OCI-LY7 (cell line): ENCODE measurements around the gene MACROD2. TPM values are rescaled to one million over a fixed set of nuclear protein-coding genes. Genes with fewer than 3 reads are reported as not detected.

Experiments
- BruUV-seq: library from RNA; stranded (reverse); fragments of 400-500 nt; replicated peaks from 2 replicates; lab custom pipeline; 2021; lab: Mats Ljungman, UMichigan
- CTCF ChIA-PET: fragments of 300-600 bp; sonication (Branson Sonifier 250); formaldehyde crosslinking; loops from one replicate; lab custom pipeline; 2022; ENCODE audit warnings: antibody characterized with exemption; ENCODE audit not compliant: unreplicated experiment; lab: Charles Lee
- POLR2A ChIA-PET: fragments of 300-600 bp; sonication (Branson Sonifier 250); formaldehyde crosslinking; loops from one replicate; lab custom pipeline; 2022; ENCODE audit warnings: antibody characterized with exemption; lab: Charles Lee
- DNase-seq: peaks from one replicate; pipeline ENCODE4 v3.0.0-alpha.2; 2015; ENCODE audit warnings: low spot score
- H2AFZ ChIP-seq: fragments of 200-600 bp; sonication (generic), shearing (Covaris generic); 2 replicates; pipeline ENCODE4 v1.6.1; 2014; ENCODE audit warnings: mild to moderate bottlenecking, antibody characterized with exemption, low read length, moderate library complexity
- H3K27ac ChIP-seq: fragments of 200-600 bp; sonication (generic); 2 replicates; pipeline ENCODE4 v1.5.1; 2014; ENCODE audit warnings: mixed run types, low read depth, mild to moderate bottlenecking, moderate library complexity, low read length, inconsistent platforms; ENCODE audit not compliant: poor library complexity, severe bottlenecking
- H3K36me3 ChIP-seq: fragments of 200-600 bp; sonication (generic); 2 replicates; pipeline ENCODE4 v1.6.1; 2014; ENCODE audit warnings: mild to moderate bottlenecking, antibody characterized with exemption, low read length, moderate library complexity, mixed read lengths; ENCODE audit not compliant: insufficient read depth
- H3K4me1 ChIP-seq: fragments of 200-600 bp; sonication (generic); 2 replicates; pipeline ENCODE4 v1.5.1; 2014; ENCODE audit warnings: mild to moderate bottlenecking, low read length; ENCODE audit not compliant: insufficient read depth, poor library complexity, severe bottlenecking
- H3K4me2 ChIP-seq: fragments of 200-600 bp; sonication (generic); 2 replicates; pipeline ENCODE4 v1.6.1; 2014; ENCODE audit warnings: mild to moderate bottlenecking, low read length
- H3K4me3 ChIP-seq: fragments of 200-600 bp; sonication (generic); 2 replicates; pipeline ENCODE4 v1.5.1; 2014; ENCODE audit warnings: mild to moderate bottlenecking, low read depth, low read length; ENCODE audit not compliant: poor library complexity, severe bottlenecking
- H3K79me2 ChIP-seq: fragments of 200-600 bp; sonication (generic); 2 replicates; pipeline ENCODE4 v1.6.1; 2016; ENCODE audit warnings: low read depth, mild to moderate bottlenecking, low read length, moderate library complexity, mixed read lengths; ENCODE audit not compliant: insufficient read depth
- H3K9me2 ChIP-seq: fragments of 200-600 bp; sonication (generic); 2 replicates; pipeline ENCODE4 v1.6.1; 2016; ENCODE audit warnings: mild to moderate bottlenecking, low read length, mixed read lengths; ENCODE audit not compliant: insufficient read depth
- H3K9me3 ChIP-seq: fragments of 200-600 bp; sonication (generic); 2 replicates; pipeline ENCODE4 v1.6.1; 2014; ENCODE audit warnings: mild to moderate bottlenecking, mixed run types, low read length, mixed read lengths
- H4K20me1 ChIP-seq: fragments of 200-600 bp; sonication (generic); 2 replicates; pipeline ENCODE4 v1.6.1; 2014; ENCODE audit warnings: mild to moderate bottlenecking, antibody characterized with exemption, low read length, moderate library complexity, mixed read lengths; ENCODE audit not compliant: insufficient read depth
- EZH2phosphoT487 ChIP-seq: fragments of 200-600 bp; sonication (generic); IDR thresholded peaks from 2 replicates; pipeline ENCODE4 v1.6.1; 2018; ENCODE audit warnings: low read depth, borderline replicate concordance, mild to moderate bottlenecking, mixed run types, antibody characterized with exemption, low read length, moderate library complexity, mixed read lengths
- intact Hi-C: fragments of 100-400 bp; cut with micrococcal nuclease; formaldehyde crosslinking; loops from one replicate; pipeline ENCODE4 v1.10.0; 2022; ENCODE audit not compliant: unreplicated experiment
- total RNA-seq, 2 experiments: library from RNA; depleted of rRNA in 1 of 2; stranded (reverse); fragments of >200 nt in 1 of 2; shearing (Covaris generic) in 1 of 2; gene quantifications; 2 replicates each; pipeline ENCODE4 v1.2.3, GENCODE V29; 2014 to 2022
- TF ChIP-seq, protein P1 (sequence below): fragments of 200-600 bp; sonication (generic); conservative IDR thresholded peaks from 2 replicates; pipeline ENCODE4 v1.5.1; 2014; ENCODE audit warnings: mild to moderate bottlenecking, antibody characterized with exemption, low read length, moderate library complexity, mixed read lengths

MACROD2 gene
- total RNA-seq, 2 experiments from 2014 or later = 0.09 to 4.5 TPM

DNA sequence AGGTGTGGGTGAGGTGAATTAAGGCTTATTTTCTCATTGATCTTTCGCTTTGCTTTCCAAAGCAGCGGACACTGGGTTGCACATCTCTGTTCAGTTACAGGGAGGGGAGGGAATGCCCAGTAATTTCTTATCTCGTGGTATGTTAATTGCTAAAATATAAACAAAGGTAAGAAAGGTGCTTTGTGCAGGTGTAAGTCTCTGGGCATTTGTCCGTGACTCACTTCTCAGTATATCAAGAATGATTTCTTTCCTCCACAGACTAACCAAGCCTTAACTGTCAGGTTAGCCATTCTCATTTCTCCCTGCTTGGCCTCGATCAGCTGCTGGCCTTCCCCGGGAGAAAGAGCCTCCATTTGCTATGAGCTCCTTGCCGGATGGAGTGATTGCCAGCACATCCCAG lies 1715.9 kb downstream of the MACROD2 start:
- H3K36me3 ChIP-seq = no peaks in the 10 kb centered on the region
- TF ChIP-seq EZH2phosphoT487 = no peak
- TF ChIP-seq, protein P1, sequence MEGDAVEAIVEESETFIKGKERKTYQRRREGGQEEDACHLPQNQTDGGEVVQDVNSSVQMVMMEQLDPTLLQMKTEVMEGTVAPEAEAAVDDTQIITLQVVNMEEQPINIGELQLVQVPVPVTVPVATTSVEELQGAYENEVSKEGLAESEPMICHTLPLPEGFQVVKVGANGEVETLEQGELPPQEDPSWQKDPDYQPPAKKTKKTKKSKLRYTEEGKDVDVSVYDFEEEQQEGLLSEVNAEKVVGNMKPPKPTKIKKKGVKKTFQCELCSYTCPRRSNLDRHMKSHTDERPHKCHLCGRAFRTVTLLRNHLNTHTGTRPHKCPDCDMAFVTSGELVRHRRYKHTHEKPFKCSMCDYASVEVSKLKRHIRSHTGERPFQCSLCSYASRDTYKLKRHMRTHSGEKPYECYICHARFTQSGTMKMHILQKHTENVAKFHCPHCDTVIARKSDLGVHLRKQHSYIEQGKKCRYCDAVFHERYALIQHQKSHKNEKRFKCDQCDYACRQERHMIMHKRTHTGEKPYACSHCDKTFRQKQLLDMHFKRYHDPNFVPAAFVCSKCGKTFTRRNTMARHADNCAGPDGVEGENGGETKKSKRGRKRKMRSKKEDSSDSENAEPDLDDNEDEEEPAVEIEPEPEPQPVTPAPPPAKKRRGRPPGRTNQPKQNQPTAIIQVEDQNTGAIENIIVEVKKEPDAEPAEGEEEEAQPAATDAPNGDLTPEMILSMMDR = no peak
- no TSS peak for BruUV-seq
- H3K9me3 ChIP-seq = no peaks in the 10 kb centered on the region
- DNase-seq = no peak
- no peaks in the 10 kb centered on the region for H3K9me2 ChIP-seq
- H3K27ac ChIP-seq = no peak overlapping the region
- intact Hi-C loops = loop anchor here (10.0 kb wide), 1 partner anchor 184 kb away; no protein-coding TSS in a partner anchor
- H3K4me3 ChIP-seq = no peak overlapping the region
- ChIA-PET CTCF (no interaction called here), POLR2A (interaction anchor here (1.3 kb wide), 2 partner anchors 97 to 765 kb away, joined by 3 to 5 read pairs; no protein-coding TSS in a partner anchor)
- H3K4me2 ChIP-seq = no peak overlapping the region
- H2AFZ ChIP-seq = no peak overlapping the region
- no peaks in the 10 kb centered on the region for H4K20me1 ChIP-seq
- no peaks in the 10 kb centered on the region for H3K79me2 ChIP-seq
- H3K4me1 ChIP-seq = no peaks in the 10 kb centered on the region

DNA sequence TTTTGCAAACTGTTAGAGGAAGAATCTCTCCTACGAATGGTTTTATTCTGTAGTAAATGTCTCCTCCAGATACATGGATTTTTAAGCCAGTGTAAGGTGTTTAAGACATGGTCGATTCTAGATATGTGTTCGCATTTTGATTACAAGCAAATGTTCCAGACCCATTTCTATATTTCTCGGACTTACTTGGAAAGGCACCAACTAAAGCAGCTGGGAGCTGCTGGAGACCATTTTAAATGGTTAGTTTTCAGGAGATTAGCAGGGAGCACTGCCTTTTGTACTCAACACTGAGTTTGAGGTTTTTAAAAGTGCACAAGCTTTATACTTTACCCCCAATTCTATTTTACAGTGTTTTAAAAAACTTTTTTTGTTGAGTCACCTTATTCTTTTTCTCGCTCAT lies 1720.9 kb downstream of the MACROD2 start:
- H3K9me3 ChIP-seq = no peaks in the 10 kb centered on the region
- POLR2A ChIA-PET = no interaction called here
- no peak overlapping the region for H2AFZ ChIP-seq
- no peak for DNase-seq
- H3K27ac ChIP-seq = no peak overlapping the region
- no peaks in the 10 kb centered on the region for H3K79me2 ChIP-seq
- H4K20me1 ChIP-seq = no peaks in the 10 kb centered on the region
- TF ChIP-seq, protein P1 = no peak
- no peak for TF ChIP-seq EZH2phosphoT487
- H3K4me3 ChIP-seq = no peak overlapping the region
- intact Hi-C loops = loop anchor here (10.0 kb wide), 1 partner anchor 179 kb away; no protein-coding TSS in a partner anchor
- H3K9me2 ChIP-seq = no peaks in the 10 kb centered on the region
- H3K4me1 ChIP-seq = no peaks in the 10 kb centered on the region
- CTCF ChIA-PET = no interaction called here
- H3K36me3 ChIP-seq = no peaks in the 10 kb centered on the region
- H3K4me2 ChIP-seq = no peak overlapping the region
- no TSS peak for BruUV-seq

DNA sequence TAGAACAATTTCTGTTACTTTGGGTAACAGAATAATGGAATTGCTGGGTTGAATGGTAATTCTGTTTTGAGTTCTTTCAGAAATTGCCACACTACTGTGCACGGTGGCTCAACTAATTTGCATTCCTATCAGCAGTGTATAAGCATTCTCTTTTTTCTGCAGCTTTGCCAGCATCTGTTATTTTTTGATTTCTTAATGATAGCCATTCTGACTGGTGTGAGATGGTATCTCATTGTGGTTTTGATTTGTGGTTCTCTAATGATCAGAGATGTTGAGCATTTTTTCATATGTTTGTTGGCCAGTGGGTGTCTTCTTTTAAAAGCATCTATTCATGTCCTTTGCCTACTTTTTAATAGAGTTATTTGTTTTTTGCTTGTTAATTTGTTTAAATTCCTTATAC lies 1731.1 kb downstream of the MACROD2 start:
- Histone ChIP-seq H3K9me2 (no peaks in the 10 kb centered on the region), H3K4me3 (no peak overlapping the region), H3K36me3 (no peaks in the 10 kb centered on the region), H3K4me1 (no peaks in the 10 kb centered on the region), H2AFZ (no peak overlapping the region), H3K27ac (no peak overlapping the region), H3K79me2 (no peaks in the 10 kb centered on the region), H4K20me1 (no peaks in the 10 kb centered on the region), H3K9me3 (no peaks in the 10 kb centered on the region), H3K4me2 (no peak overlapping the region)
- ChIA-PET CTCF (no interaction called here), POLR2A (interaction anchor here (0.9 kb wide), 1 partner anchor 191 kb away, joined by 3 read pairs; no protein-coding TSS in a partner anchor)
- TF ChIP-seq EZH2phosphoT487 = no peak
- TF ChIP-seq, protein P1 = no peak
- no peak for DNase-seq
- intact Hi-C loops = no loop called here
- no TSS peak for BruUV-seq
